Activated T-cell treated with anti-CD3 and anti-CD28 coated beads, Interleukin-2, amount 50 U/mL, for 48 hours (primary cell): ENCODE data around the gene PLXND1.
"Not testable (repeated sequence)": the region's sequence is repeated elsewhere in the genome, so short reads cannot be mapped to it uniquely, and the experiment has no call there.

Source experiments
- DNase-seq, 2 experiments: peaks; one replicate each; pipeline ENCODE4 v3.0.0-alpha.2; 2020

The PLXND1 gene

DNA sequence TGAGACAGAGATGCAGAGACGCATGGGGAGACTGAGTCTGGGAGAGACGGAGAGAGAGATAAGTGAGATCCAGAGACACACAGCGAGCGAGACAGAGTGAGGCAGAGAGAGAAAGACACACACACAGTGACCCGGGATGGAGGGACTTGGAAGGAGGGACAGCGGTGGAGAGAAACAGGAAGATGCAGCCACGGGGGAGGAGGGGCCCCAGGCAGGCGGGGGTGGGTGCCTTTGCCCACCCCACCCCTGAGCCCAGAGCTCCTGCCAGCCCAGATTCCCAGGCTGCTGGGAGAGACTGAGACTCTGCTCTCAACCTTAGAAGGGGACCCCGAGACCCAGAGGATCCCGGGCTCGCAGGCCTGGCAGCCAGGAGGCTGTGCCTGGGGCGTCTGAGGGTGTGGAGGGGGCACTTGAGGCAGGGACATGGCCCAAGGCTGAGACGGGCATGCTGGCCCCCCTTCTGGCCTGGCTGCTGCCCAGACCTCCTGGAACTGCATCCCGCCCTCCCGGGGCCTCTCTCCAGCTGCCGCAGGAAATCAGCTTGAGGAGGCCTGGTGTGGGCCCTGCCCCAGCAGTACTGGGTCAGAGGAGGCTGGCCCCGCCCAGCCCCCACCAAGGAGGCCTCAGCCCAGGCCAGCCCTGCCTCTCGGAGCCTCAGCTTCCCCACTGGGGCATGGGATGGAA lies 45.4 kb downstream of the PLXND1 start:
- no peak for DNase-seq

DNA sequence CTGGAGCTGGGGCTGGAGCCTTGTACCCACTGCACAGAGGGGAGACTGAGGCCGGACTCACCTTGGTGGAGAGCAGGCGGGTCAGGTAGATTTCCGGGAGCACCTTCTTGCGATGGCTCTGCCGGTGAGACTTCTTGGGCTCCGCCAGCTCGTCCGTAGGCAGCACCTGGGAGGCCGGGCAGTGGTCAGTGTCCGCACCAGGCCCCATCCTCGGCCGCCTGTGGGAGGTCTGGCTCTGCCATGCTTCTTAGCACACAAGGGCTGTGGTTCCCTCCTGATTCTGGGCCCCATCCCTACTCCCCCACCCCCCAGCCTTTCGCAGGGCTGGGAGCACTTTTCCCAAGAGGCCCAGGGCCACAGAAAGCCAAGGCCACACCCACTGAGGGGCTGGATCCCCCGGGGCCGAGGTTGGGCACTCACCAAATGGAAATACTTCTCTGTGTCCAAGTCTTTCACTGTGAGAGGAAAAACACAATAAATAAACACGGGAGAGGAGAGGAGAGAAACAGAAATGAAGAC lies 46.1 kb downstream of the PLXND1 start:
- no peak for DNase-seq

DNA sequence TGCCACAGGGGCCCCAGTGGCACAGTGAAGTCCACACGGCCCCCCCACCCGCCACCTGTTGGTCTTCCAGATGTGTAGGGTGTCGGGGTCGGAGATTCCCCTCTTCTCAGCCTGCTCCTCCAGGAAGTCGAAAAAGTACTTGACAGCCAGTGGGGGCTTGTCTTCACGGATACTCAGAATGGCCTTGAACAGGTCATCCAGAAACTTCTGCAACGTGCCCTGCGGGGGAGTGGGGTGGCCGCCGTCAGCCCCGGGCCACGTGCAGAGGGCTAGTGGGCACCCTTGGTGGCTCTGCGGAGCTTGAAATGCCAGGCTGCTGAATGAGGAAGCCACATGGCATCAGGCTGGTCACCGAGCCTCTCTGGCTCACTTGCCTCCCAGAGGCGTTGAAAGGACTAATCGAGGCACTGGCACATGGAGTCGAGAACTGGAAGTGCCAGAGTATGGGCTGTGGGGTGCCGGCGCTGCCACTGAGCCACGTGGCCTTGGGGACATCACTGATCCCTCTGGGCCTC lies 46.9 kb downstream of the PLXND1 start:
- no peak for DNase-seq

DNA sequence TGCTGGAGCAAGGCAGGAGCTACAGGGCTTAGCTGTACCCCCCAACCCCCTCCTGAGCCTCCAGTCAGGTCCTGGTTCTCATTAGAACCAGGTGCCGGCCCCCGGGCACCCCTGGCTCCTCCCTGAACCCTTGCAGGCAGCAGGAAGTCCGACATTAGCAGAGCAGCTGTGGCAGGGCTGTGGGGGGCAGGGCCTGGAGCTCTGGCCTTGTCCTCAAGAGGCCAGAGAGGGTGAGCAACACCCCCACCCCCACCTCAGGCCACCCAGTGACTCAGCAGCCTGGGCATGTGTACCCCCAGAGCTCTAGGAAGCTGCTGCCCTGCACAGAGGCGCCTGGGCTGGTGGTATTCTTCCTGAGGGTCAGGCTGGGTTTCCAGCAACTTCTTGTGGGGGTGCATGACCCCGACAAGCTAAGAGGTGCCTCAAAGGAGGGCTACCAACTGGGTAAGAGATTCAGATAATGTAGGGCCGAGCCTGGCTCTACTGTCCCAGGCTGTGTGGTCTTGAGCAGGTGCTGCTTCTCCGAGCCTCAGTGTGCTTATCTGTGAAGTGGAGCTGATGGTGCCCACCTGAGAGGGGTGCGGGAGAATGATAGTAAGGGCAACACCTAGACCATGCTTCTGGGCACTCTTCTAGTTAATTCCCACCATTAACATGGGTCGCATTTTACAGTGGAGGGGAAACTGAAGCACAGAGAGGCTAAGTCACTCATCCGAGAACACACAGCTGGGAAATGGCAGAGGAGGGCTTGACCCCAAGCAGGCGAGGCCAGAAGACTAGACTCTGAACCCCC lies 47.5 kb downstream of the PLXND1 start:
- DNase-seq: no peak

DNA sequence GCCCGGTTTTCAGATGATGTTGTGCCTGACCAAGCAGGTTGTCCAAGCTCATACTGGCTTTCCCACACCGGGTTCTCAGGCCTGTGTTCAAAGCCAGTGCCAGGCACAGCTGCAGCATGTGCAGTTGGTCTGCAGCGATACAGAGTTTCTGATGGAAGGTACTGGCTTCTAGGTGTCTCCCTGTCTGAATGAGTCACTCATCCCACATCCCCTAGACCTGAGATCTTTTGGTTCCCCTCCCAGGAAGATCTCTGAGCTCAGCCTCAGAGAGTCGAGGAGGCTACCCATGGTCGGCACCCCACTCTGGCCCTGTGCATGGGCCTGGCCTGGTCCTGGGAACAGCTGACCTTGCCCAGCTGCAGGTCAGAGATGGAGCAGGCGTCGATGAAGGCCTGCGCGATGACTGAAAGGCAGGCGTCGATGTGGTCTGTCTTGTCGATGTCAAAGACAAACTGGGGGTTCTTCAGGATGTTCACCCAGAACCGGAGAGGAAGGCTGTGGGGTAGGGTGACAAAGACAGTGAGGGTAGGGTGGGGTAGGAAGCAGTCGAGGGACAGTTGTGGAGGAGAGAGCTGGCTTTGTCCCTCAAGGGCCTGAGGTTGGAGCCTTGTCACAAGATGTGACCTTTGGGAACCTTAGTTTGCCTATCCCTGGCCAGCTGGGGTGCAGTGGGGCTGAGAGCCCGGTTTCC lies 48.2 kb downstream of the PLXND1 start:
- no peak for DNase-seq

DNA sequence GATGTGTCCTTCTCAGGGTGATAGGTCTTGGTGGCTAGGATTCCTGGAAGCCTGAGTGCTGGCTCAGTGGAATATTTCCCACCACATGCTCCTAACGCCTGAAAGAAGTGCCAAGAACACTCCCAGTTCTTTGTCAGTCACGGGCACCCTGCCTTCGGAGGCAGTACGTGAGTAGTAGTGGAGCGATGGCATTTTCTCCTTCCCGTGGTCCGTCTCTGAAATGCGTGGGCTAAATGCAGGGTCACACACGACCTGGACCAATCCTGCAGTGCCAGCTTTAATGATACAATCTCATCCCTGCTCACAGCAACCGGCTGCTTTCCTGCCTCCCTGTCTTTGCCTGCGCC lies 49.0 kb downstream of the PLXND1 start:
- DNase-seq: no peak

DNA sequence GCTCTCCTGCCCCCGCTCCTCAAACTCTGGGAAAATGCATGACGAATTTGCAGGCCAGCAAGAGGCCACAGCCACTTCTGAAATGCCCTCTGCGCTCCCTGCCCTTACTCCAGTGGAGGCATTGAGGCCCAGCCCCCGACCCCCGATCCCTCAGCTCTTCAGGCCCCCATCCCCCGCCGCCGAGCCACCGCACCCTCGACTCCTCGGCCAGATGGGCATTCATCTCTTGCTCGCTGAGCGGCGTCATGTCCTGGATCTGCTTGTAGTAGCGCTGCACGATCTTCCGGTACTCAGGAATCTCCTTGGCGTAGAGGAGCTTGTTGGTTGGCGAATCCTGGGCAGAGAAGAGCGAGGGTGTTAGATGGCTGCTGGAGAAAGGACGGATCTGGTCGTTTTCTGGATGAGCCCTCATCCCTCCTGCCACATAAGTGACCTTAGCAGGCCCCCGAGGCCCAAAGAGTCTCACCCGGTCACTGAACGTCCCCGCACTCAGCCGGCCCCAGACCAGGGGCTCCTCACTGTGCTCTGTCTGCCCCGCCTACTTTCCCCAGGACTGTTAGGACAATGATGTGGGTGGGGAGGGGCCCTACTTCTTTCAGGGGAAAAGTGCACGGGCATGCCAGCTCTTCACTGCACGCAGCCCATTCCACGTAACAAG lies 49.5 kb downstream of the PLXND1 start:
- no peak for DNase-seq

DNA sequence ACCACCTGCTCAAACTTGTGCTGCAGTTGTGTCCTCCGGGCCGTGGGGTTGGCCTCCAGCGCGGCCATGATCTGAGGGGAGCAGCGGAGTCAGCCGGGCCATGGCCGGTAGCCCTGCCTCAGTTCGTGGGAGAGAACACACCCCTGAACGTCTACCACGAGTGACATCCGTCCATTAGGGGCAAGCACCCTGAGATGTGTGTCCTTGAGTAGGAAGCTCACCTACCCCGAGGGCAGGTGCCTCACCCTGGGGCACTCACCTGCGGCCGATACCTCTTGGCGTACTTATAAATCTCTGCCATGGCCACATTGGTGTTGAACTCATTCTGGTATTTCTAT lies 50.1 kb downstream of the PLXND1 start:
- DNase-seq: no peak

DNA sequence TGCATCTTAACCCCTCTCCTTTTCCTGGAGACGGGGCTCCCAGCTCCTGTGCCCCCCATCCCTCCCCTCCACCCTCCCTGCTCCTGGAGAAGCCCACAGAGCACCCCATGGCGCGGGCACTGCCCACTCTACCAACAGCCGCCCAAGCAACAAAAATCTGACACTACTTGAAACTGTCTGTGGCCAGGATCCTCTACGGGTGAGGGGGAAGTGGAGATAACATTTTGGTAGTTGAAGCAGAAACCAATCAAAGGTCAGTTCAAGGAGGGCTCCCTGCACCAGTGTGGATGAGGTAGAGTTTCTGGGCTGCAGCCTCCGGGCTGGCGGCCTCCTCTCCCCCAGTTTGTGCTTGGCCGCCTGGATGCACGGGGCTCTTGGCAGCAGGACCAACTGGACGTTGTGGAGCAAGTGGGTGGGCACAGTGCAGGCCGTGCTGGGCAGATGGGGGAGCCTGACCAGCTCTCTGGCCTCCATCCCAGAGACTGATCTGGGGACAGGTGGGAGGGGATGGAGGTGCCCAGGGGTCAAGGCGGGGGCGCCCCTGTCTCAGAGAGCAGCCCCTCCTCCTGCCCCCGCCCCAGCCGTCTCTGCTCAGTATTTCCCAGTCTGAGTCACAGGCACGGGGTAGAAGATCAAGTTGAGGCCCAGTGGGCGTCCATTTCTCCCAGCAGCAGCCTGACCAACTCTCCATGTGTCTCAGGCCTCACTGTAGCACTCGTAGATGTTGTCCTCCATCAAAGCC lies 50.7 kb downstream of the PLXND1 start:
- no peak for DNase-seq

DNA sequence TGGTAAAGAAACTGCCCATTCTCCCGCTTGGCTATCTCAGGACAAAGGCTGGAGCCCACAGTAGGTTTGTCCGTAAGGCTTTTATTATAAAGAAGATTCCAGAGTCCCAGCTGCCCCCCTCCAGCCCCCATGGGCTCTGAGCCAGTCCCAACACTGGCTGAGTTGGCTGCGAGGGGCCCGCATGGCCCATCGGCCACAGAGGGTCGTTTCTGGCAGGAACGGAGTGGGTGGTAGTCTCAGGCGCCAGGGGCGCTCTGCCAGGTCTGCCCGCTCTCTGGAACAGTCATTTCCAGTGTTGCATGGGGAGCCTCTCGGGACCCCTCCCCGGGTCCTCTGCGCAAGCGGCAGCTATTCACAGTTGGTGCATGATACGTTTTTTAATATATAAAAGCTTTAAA lies 51.3 kb downstream of the PLXND1 start:
- DNase-seq: no peak

DNA sequence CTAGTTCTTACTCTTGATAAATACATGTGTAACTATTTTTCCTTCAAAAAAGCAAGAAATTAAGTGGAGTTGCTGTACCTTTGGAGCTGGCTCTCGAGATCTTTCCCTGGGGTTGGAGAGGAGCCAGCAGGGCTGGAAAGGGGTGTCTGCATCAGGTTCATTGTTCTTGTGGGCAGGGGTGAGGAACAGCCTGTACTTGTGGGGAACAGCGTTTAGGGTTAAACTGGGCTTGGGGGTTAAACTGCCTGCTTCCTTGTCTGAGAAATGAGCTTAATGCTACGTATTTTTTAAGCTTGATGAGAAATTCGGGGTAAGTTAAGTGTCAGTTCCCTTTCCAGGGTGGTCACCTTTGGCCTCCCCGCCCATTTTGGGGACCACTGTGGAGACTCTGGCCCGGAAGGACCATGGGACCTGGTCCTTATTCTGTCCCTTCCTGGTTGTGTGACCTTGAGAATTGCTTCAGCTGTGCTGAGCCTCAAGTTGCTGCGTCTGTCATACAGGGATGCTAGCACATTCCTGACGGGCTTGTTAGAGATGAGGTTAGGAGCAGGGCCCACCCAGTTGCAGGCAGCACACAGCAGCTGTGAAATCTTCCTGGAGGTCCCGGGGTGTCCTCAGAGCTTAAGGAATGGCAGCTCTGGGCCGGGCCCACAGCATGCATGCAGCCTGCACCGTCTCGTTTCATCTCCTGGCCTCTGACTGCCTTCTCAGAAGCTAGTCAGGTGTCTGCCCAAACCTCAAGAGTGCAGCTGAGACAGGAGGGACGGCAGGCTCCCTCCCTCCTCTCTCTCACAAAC lies 51.9 kb downstream of the PLXND1 start:
- no peak for DNase-seq

DNA sequence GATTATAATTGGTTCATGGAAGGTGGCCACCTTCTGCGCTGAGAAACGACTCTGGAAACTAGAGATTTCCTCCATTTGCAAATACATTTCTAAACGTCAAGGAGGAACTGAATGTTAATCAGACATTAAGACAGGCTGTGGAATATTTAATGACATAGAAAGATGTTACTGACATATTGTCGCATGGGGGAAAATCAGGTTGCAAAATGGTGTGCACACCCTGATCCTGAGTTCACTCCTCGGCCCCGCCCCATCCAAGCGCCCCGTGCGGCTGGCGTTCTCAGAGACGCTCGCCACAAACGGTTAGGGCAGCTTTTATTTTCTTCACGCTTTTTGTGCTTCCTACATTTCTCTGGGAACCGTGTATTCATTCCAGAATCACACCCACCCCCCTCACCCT lies 52.8 kb downstream of the PLXND1 start:
- peak in 1 of 2 experiments; percentile 30 for DNase-seq

DNA sequence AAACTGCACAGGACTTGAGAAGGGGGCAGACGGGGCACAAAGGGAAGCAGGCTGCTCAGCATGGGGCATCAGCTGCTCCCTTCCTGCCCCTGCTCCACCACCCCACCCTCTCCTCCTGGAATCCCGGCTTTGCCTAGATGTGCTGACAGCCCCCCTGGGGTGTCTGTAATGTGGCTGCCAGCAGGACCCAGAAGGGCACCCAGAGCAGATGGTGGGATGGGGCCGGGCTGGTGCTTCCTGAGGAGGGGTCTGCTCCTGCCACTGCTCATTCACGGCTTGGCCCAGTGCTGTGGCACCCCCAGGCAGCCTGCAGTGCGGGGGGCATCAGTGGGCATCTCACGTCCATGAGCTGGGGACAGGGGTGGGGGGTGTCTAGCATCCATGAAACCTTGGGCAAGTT lies 53.3 kb downstream of the PLXND1 start:
- DNase-seq: no peak

DNA sequence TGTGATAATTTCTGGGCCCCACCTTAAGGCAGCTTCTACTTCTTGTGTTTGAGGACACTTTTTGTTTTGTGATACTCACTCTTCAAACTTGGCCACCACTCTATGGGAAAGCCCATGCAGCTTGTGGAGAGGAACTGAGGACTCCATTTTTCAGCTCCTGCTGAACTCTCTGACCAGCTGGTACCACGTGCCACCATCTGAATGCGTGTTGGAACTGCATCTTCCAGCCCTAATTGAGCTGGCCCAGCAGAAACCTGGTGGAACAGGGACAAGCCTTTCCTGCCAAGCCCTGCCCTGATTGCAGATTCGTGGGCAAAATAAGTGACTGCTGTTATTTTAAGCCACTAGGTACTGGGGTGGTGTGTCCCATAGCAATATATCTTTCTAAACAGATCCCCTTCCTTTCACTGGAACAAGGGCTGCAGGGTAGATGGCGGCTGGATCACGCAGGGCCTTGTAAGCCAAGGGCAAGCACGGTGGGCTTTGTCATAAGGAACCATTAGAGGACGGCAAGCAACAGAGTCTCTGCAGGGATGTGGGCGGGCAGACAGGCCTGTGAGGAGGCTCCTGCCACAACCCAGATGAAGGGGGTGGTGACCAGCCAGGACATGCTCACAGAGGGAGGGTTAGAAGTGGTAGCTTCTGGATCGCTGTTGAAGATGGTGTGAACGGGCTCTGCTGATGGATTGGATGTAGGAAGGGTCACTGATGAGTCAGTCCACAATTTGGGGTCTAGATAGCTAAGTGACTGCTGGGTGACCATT lies 54.0 kb downstream of the PLXND1 start:
- DNase-seq: no peak

DNA sequence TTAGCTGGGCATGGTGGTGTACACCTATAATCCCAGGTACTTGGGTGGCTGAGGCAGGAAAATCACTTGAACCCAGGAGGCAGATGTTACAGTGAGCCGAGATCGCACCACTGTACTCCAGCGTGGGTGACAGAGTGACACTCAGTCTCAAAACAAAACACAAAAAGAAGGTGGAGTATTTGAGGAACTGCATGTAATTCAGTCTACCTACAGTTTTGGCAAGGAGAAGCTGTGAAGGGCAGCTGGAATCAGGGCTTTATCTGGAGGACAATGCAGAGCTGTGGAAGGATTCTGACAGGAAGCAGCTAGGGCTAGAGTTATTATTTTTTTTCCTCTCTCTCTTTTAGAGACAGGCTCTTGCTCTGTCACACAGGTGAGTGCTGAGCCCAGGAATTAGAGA lies 56.7 kb downstream of the PLXND1 start:
- no peak for DNase-seq

DNA sequence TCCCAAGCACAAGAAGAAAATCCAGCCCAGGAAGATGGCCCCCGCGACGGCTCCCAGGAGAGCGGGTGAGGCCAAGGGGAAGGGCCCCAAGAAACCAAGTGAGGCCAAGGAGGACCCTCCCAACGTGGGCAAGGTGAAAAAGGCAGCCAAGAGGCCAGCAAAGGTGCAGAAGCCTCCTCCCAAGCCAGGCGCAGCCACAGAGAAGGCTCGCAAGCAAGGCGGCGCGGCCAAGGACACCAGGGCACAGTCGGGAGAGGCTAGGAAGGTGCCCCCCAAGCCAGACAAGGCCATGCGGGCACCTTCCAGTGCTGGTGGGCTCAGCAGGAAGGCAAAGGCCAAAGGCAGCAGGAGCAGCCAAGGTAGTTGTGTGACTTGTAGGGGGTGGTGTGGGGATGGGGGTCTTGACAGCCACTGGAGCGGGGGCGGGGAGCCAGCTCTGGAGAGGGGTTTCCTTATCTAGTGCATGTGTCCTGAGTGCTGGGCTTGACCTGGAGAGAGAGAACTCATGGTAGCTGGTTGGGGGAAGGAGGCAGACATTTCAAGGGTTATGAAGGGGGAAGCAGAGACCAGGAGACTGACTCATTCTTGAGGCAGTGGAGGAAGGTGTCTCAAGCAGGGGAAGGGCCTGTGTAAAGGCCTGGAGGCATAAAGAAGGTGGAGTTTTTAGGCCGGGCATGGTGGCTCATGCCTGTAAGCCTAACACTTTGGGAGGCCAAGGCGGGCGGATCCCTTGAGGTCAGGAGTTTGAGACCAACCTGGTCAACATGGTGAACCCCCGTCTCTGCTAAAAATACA lies 57.3 kb downstream of the PLXND1 start:
- no peak for DNase-seq

DNA sequence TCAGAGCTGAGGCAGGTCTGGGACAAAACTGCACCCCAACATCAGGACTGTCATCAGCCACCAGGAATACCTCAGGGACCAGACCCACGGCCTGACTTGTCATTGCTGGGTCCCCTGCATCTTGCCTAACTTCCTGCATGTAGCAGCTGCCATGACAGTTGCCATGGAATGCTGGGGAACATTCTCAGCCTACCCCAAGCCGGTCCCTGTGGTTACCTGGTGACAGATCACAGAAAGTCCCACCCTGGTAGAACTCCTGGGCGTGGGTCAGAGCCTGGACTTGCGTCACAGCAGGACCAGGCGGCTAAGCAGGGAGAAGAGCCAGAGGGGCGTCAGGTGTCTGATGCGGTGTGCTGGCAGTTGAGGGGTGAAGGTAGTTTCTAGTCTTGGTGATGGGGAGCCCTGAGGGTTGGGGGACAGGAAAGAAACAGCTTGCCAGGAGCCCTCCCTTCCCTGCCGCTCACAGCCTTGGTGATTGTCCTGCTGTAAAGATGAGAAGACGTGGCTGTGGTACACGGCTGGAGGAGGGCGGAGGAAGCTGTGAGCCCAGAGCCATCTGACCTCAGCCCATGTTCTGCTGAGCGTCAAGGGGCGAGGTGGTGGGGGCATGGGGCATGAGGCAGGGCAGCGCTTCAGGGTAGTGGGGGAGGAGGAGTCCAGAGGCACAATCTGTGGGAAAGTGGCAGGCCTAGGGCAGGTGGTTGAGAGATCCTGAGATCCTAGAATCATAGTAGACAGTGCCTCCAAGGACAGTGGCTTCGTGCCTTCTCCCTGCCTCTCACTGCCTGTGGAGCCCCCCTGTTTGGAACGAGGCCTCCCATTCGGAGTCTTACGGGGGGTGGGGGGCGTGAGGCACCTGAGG lies 58.1 kb downstream of the PLXND1 start:
- no peak for DNase-seq

DNA sequence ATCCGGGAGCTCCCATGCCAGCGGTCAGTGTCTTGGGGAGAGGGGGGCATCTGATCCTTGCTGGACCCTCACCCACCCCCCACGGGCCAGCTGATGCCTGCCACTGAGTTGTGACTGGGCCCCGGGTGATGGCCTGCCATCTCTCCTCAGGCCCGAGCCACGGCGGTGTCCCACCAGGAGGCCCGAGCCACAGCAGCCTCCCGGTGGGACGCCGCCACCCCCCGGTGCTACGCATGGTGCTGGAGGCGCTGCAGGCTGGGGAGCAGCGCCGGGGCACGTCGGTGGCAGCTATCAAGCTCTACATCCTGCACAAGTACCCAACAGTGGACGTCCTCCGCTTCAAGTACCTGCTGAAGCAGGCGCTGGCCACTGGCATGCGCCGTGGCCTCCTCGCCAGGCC lies 59.2 kb downstream of the PLXND1 start:
- DNase-seq: no peak

DNA sequence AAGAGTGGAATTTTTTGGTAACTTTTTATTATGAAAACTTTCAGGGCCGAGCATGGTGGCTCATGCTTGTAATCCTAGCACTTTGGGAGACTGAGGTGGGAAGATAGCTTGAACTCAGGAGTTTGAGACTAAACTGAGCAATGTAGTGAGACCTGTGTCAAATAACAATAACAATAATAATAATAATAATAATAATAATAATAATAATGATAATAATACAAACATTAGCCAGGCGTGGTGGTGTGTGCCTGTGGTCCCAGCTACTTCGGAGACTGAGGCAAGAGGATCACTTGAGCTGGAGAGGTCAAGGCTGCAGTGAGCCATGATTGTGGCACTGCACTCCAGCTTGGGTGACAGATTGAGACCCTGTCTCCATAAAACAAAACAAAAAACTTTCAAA lies 60.5 kb downstream of the PLXND1 start:
- DNase-seq: not testable (repeated sequence)
